ENCODE results near the gene GPER1. TPM values are rescaled to one million over a fixed set of nuclear protein-coding genes. Genes with fewer than 3 reads are reported as not detected.

Gene GPER1
- total RNA-seq, 1 donor from 2014 or later: 2.5 TPM

DNA sequence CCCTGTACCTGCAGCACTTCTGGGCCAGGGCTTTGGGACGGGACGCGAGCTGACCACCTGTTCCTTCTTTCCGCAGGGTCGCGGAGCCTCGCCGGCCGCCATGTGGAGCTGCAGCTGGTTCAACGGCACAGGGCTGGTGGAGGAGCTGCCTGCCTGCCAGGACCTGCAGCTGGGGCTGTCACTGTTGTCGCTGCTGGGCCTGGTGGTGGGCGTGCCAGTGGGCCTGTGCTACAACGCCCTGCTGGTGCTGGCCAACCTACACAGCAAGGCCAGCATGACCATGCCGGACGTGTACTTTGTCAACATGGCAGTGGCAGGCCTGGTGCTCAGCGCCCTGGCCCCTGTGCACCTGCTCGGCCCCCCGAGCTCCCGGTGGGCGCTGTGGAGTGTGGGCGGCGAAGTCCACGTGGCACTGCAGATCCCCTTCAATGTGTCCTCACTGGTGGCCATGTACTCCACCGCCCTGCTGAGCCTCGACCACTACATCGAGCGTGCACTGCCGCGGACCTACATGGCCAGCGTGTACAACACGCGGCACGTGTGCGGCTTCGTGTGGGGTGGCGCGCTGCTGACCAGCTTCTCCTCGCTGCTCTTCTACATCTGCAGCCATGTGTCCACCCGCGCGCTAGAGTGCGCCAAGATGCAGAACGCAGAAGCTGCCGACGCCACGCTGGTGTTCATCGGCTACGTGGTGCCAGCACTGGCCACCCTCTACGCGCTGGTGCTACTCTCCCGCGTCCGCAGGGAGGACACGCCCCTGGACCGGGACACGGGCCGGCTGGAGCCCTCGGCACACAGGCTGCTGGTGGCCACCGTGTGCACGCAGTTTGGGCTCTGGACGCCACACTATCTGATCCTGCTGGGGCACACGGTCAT lies 30.3 kb upstream of the GPER1 start:
- H3K27ac Mint-ChIP-seq (ENCODE audit: unreplicated experiment): no peak overlapping the region
- no peak for DNase-seq (ENCODE audit: extremely low spot score, unreplicated experiment)
- H3K9me3 Mint-ChIP-seq (ENCODE audit: unreplicated experiment): no peaks in the 10 kb centered on the region
- H3K27me3 Mint-ChIP-seq (ENCODE audit: unreplicated experiment): no peaks in the 10 kb centered on the region
- H3K36me3 Mint-ChIP-seq (ENCODE audit: unreplicated experiment): peaks cover 2% of the 10 kb centered on the region
- TF ChIP-seq, protein P1, sequence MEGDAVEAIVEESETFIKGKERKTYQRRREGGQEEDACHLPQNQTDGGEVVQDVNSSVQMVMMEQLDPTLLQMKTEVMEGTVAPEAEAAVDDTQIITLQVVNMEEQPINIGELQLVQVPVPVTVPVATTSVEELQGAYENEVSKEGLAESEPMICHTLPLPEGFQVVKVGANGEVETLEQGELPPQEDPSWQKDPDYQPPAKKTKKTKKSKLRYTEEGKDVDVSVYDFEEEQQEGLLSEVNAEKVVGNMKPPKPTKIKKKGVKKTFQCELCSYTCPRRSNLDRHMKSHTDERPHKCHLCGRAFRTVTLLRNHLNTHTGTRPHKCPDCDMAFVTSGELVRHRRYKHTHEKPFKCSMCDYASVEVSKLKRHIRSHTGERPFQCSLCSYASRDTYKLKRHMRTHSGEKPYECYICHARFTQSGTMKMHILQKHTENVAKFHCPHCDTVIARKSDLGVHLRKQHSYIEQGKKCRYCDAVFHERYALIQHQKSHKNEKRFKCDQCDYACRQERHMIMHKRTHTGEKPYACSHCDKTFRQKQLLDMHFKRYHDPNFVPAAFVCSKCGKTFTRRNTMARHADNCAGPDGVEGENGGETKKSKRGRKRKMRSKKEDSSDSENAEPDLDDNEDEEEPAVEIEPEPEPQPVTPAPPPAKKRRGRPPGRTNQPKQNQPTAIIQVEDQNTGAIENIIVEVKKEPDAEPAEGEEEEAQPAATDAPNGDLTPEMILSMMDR (IDR thresholded peaks at IDR 0.05): no peak
- peaks cover 8% of the 10 kb centered on the region for H3K4me1 Mint-ChIP-seq (ENCODE audit: unreplicated experiment)
- H3K4me3 Mint-ChIP-seq (ENCODE audit: unreplicated experiment): no peak overlapping the region

DNA sequence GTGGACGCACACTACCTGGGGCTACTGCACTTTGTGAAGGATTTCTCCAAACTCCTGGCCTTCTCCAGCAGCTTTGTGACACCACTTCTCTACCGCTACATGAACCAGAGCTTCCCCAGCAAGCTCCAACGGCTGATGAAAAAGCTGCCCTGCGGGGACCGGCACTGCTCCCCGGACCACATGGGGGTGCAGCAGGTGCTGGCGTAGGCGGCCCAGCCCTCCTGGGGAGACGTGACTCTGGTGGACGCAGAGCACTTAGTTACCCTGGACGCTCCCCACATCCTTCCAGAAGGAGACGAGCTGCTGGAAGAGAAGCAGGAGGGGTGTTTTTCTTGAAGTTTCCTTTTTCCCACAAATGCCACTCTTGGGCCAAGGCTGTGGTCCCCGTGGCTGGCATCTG lies 29.6 kb upstream of the GPER1 start:
- Mint-ChIP-seq H3K9me3 (ENCODE audit: unreplicated experiment) (no peaks in the 10 kb centered on the region), H3K4me3 (ENCODE audit: unreplicated experiment) (no peak overlapping the region), H3K27ac (ENCODE audit: unreplicated experiment) (no peak overlapping the region), H3K36me3 (ENCODE audit: unreplicated experiment) (peaks cover 2% of the 10 kb centered on the region), H3K27me3 (ENCODE audit: unreplicated experiment) (no peaks in the 10 kb centered on the region), H3K4me1 (ENCODE audit: unreplicated experiment) (peaks cover 8% of the 10 kb centered on the region)
- DNase-seq (ENCODE audit: extremely low spot score, unreplicated experiment): no peak
- TF ChIP-seq, protein P1 (IDR thresholded peaks at IDR 0.05): no peak

DNA sequence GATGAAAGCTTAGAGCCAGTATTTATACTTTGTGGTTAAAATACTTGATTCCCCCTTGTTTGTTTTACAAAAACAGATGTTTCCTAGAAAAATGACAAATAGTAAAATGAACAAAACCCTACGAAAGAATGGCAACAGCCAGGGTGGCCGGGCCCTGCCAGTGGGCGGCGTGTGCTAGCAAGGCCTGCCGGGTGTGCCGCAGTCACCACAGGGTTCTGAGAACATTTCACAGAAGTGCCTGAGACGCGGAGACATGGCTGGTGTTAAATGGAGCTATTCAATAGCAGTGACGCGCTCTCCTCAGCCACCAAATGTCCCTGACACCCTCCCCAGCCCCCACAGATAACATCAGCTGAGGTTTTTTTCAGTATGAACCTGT lies 29.1 kb upstream of the GPER1 start:
- Mint-ChIP-seq H3K36me3 (ENCODE audit: unreplicated experiment) (peaks cover 2% of the 10 kb centered on the region), H3K9me3 (ENCODE audit: unreplicated experiment) (no peaks in the 10 kb centered on the region), H3K27me3 (ENCODE audit: unreplicated experiment) (no peaks in the 10 kb centered on the region), H3K4me1 (ENCODE audit: unreplicated experiment) (peaks cover 8% of the 10 kb centered on the region), H3K27ac (ENCODE audit: unreplicated experiment) (no peak overlapping the region), H3K4me3 (ENCODE audit: unreplicated experiment) (no peak overlapping the region)
- no peak for DNase-seq (ENCODE audit: extremely low spot score, unreplicated experiment)
- TF ChIP-seq, protein P1 (IDR thresholded peaks at IDR 0.05): no peak

DNA sequence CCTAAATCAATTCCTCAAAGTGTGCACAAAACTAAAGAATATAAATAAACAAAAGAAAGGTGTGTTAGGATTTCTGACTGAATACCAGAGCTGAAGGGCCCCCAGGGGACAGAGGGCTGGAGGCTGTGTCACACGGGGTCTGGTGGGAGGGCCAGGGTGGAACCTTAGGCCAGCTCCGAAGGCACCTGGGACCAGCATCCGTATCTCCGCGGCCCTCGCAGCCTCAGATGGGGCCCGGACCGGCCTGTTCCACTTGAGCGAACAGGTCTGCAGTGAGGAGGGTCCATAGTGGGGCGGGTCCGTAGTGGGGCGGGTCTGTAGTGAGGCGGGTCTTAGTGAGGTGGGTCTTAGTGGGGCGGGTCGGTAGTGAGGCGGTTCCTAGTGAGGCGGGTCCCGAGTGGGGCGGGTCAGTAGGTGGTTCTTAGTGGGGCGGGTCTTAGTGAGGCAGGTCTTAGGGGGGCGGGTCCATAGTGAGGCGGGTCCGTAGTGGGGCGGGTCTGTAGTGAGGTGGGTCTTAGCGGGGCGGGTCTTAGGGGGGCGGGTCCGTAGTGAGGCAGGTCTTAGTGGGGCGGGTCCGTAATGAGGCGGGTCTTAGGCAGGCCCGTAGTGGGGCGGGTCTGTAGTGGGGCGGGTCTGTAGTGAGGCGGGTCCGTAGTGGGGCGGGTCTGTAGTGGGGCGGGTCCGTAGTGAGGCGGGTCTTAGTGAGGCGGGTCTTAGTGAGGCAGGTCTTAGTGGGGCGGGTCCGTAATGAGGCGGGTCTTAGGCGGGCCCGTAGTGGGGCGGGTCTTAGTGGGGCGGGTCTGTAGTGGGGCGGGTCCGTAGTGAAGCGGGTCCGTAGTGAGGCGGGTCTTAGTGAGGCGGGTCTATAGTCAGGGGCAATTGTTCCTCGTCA lies 28.5 kb upstream of the GPER1 start:
- TF ChIP-seq, protein P1 (IDR thresholded peaks at IDR 0.05): no peak
- peaks cover 8% of the 10 kb centered on the region for H3K4me1 Mint-ChIP-seq (ENCODE audit: unreplicated experiment)
- H3K36me3 Mint-ChIP-seq (ENCODE audit: unreplicated experiment): peaks cover 2% of the 10 kb centered on the region
- H3K9me3 Mint-ChIP-seq (ENCODE audit: unreplicated experiment): no peaks in the 10 kb centered on the region
- no peak overlapping the region for H3K27ac Mint-ChIP-seq (ENCODE audit: unreplicated experiment)
- H3K27me3 Mint-ChIP-seq (ENCODE audit: unreplicated experiment): no peaks in the 10 kb centered on the region
- H3K4me3 Mint-ChIP-seq (ENCODE audit: unreplicated experiment): no peak overlapping the region
- no peak for DNase-seq (ENCODE audit: extremely low spot score, unreplicated experiment)

Data from osteocyte (in vitro differentiated cells).